Neural cell (in vitro differentiated cells): ENCODE results near the gene TLX2. TPM values are rescaled to one million over a fixed set of nuclear protein-coding genes. Genes with fewer than 3 reads are reported as not detected.

ENCODE experiments used
- H2AFZ ChIP-seq: fragments of 200-600, 300-800 bp; sonication (generic), shearing (Covaris generic); 2 replicates; pipeline ENCODE4 v1.6.0; 2014; ENCODE audit warnings: low read depth, mild to moderate bottlenecking, antibody characterized with exemption, low read length, moderate library complexity
- H3F3A ChIP-seq: fragments of 200-600 bp; shearing (Covaris generic); 2 replicates; pipeline ENCODE4 v1.6.1; 2016; ENCODE audit warnings: mild to moderate bottlenecking, moderate library complexity, mixed read lengths, antibody characterized with exemption, low read length; ENCODE audit not compliant: insufficient read depth, poor library complexity, severe bottlenecking
- H3K27ac ChIP-seq: fragments of 200-600, 300-800 bp; sonication (generic), shearing (Covaris generic); 2 replicates; pipeline ENCODE4 v1.5.1; 2014; ENCODE audit warnings: mild to moderate bottlenecking, low read length, moderate library complexity
- H3K27me3 ChIP-seq: fragments of 300-800, 200-600 bp; sonication (generic), shearing (Covaris generic); 2 replicates; pipeline ENCODE4 v1.6.0; 2014; ENCODE audit warnings: mild to moderate bottlenecking, low read depth, low read length, moderate library complexity; ENCODE audit not compliant: insufficient read depth
- H3K36me3 ChIP-seq: fragments of 300-800, 200-600 bp; sonication (generic), shearing (Covaris generic); 2 replicates; pipeline ENCODE4 v1.5.1; 2014; ENCODE audit warnings: mild to moderate bottlenecking, antibody characterized with exemption, low read length, moderate library complexity; ENCODE audit not compliant: insufficient read depth
- H3K4me2 ChIP-seq: fragments of 300-800, 200-600 bp; sonication (generic), shearing (Covaris generic); 2 replicates; pipeline ENCODE4 v1.6.0; 2014; ENCODE audit warnings: mild to moderate bottlenecking, low read length
- H3K4me3 ChIP-seq: fragments of 300-800, 200-600 bp; sonication (generic), shearing (Covaris generic); 2 replicates; pipeline ENCODE4 v1.5.1; 2014; ENCODE audit warnings: mild to moderate bottlenecking, low read length, moderate library complexity
- H3K79me2 ChIP-seq: fragments of 200-600 bp; shearing (Covaris generic); replicated peaks from 2 replicates; pipeline ENCODE4 v1.6.0; 2014; ENCODE audit warnings: mild to moderate bottlenecking, low read length, moderate library complexity; ENCODE audit not compliant: insufficient read depth
- H3K9ac ChIP-seq: fragments of 300-800, 200-600 bp; sonication (generic), shearing (Covaris generic); 2 replicates; pipeline ENCODE4 v1.6.1; 2016; ENCODE audit warnings: mild to moderate bottlenecking, low read length, mixed read lengths
- H3K9me2 ChIP-seq: fragments of 200-600 bp; shearing (Covaris generic); 2 replicates; pipeline ENCODE4 v1.6.1; 2016; ENCODE audit warnings: mild to moderate bottlenecking, low read length, mixed read lengths; ENCODE audit not compliant: insufficient read depth
- H3K9me3 ChIP-seq: fragments of 200-600, 300-800 bp; sonication (generic), shearing (Covaris generic); 2 replicates; pipeline ENCODE4 v1.6.1; 2016; ENCODE audit warnings: mild to moderate bottlenecking, mixed run types, low read length, moderate library complexity, mixed read lengths
- H4K20me1 ChIP-seq: fragments of 200-600 bp; shearing (Covaris generic); 2 replicates; pipeline ENCODE4 v1.6.1; 2016; ENCODE audit warnings: mild to moderate bottlenecking, mixed run types; ENCODE audit not compliant: insufficient read depth
- EP300 ChIP-seq: fragments of 450-650 bp; conservative IDR thresholded peaks from 2 replicates; pipeline ENCODE4 v1.6.1; 2014; ENCODE audit warnings: antibody characterized with exemption, mild to moderate bottlenecking, moderate library complexity; ENCODE audit not compliant: poor library complexity, severe bottlenecking
- EZH2 ChIP-seq: fragments of 200-600, 300-800 bp; shearing (Covaris generic), sonication (generic); IDR thresholded peaks from 2 replicates; pipeline ENCODE4 v1.6.1; 2014; ENCODE audit warnings: antibody characterized with exemption, low read length, borderline replicate concordance, mild to moderate bottlenecking; ENCODE audit not compliant: insufficient read depth, poor library complexity, severe bottlenecking
- MXI1 ChIP-seq: fragments of 450-650 bp; conservative IDR thresholded peaks from 2 replicates; pipeline ENCODE4 v1.6.1; 2014; ENCODE audit warnings: antibody characterized with exemption, mild to moderate bottlenecking; ENCODE audit not compliant: poor library complexity, severe bottlenecking
- POLR2AphosphoS5 ChIP-seq: IDR thresholded peaks from 2 replicates; pipeline ENCODE4 v1.6.1; 2012
- RAD21 ChIP-seq: fragments of 450-650 bp; conservative IDR thresholded peaks from 2 replicates; pipeline ENCODE4 v1.6.1; 2014; ENCODE audit warnings: antibody characterized with exemption, mild to moderate bottlenecking, moderate library complexity
- REST ChIP-seq: IDR thresholded peaks from 2 replicates; pipeline ENCODE4 v1.6.1; 2012; ENCODE audit warnings: borderline replicate concordance
- SMC3 ChIP-seq: fragments of 450-650 bp; conservative IDR thresholded peaks from 2 replicates; pipeline ENCODE4 v1.6.1; 2014; ENCODE audit warnings: antibody characterized with exemption, mild to moderate bottlenecking, moderate library complexity; ENCODE audit not compliant: poor library complexity
- TAF1 ChIP-seq: IDR thresholded peaks from 2 replicates; pipeline ENCODE4 v1.6.1; 2012; ENCODE audit warnings: low read depth
- polyA plus RNA-seq: library from polyadenylated mRNA; depleted of rRNA; stranded (reverse); fragments of >200 nt; gene quantifications from 2 replicates; pipeline ENCODE4 v1.2.3, GENCODE V29; 2014
- TF ChIP-seq, protein P1 (sequence below): fragments of 450-650 bp; IDR thresholded peaks from 2 replicates; pipeline ENCODE4 v1.5.1; 2014; ENCODE audit warnings: antibody characterized with exemption, mild to moderate bottlenecking, moderate library complexity; ENCODE audit not compliant: poor library complexity, severe bottlenecking

The TLX2 gene
- polyA plus RNA-seq, 1 donor from 2014 or later = not detected

GRCh38 chr2:74538881-74539339 is 24.7 kb downstream of the TLX2 start:
- H3K27me3 ChIP-seq = no peaks in the 10 kb centered on the region
- H3K4me2 ChIP-seq = no peak overlapping the region
- H2AFZ ChIP-seq = no peak overlapping the region
- H3K36me3 ChIP-seq = no peaks in the 10 kb centered on the region
- no peaks in the 10 kb centered on the region for H3F3A ChIP-seq
- no peaks in the 10 kb centered on the region for H3K9me3 ChIP-seq
- TF ChIP-seq RAD21 (no peak), MXI1 (no peak), EP300 (no peak), POLR2AphosphoS5 (no peak), TAF1 (no peak), EZH2 (no peak), SMC3 (no peak), REST (no peak)
- TF ChIP-seq, protein P1, sequence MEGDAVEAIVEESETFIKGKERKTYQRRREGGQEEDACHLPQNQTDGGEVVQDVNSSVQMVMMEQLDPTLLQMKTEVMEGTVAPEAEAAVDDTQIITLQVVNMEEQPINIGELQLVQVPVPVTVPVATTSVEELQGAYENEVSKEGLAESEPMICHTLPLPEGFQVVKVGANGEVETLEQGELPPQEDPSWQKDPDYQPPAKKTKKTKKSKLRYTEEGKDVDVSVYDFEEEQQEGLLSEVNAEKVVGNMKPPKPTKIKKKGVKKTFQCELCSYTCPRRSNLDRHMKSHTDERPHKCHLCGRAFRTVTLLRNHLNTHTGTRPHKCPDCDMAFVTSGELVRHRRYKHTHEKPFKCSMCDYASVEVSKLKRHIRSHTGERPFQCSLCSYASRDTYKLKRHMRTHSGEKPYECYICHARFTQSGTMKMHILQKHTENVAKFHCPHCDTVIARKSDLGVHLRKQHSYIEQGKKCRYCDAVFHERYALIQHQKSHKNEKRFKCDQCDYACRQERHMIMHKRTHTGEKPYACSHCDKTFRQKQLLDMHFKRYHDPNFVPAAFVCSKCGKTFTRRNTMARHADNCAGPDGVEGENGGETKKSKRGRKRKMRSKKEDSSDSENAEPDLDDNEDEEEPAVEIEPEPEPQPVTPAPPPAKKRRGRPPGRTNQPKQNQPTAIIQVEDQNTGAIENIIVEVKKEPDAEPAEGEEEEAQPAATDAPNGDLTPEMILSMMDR = no peak
- H3K79me2 ChIP-seq = no peaks in the 10 kb centered on the region
- H3K4me3 ChIP-seq = no peak overlapping the region
- H4K20me1 ChIP-seq = no peaks in the 10 kb centered on the region
- H3K27ac ChIP-seq = no peak overlapping the region
- no peaks in the 10 kb centered on the region for H3K9me2 ChIP-seq
- no peak overlapping the region for H3K9ac ChIP-seq

GRCh38 chr2:74540291-74540690 is 26.0 kb downstream of the TLX2 start:
- no peak overlapping the region for H3K27ac ChIP-seq
- H3K4me2 ChIP-seq = no peak overlapping the region
- no peak overlapping the region for H3K4me3 ChIP-seq
- H3K9me3 ChIP-seq = no peaks in the 10 kb centered on the region
- no peaks in the 10 kb centered on the region for H3K27me3 ChIP-seq
- H3K9me2 ChIP-seq = no peaks in the 10 kb centered on the region
- H4K20me1 ChIP-seq = no peaks in the 10 kb centered on the region
- no peaks in the 10 kb centered on the region for H3K36me3 ChIP-seq
- no peak for TF ChIP-seq SMC3
- TF ChIP-seq REST = no peak
- TF ChIP-seq EZH2 = no peak
- TF ChIP-seq RAD21 = no peak
- TF ChIP-seq, protein P1 = no peak
- no peak for TF ChIP-seq MXI1
- TF ChIP-seq POLR2AphosphoS5 = no peak
- TF ChIP-seq TAF1 = no peak
- TF ChIP-seq EP300 = no peak
- H3K9ac ChIP-seq = no peak overlapping the region
- H3F3A ChIP-seq = no peaks in the 10 kb centered on the region
- H2AFZ ChIP-seq = no peak overlapping the region
- H3K79me2 ChIP-seq = no peaks in the 10 kb centered on the region
